GM19328 (cell line): ENCODE results near the gene DDX54.
"Not testable (repeated sequence)": the region's sequence is repeated elsewhere in the genome, so short reads cannot be mapped to it uniquely, and the experiment has no call there.

Experiments
- ATAC-seq: cut with Tn5 transposase; IDR thresholded peaks from one replicate; pipeline ENCODE4 v1.9.1; 2021; ENCODE audit warnings: mild to moderate bottlenecking, moderate library complexity; ENCODE audit not compliant: unreplicated experiment

The DDX54 gene

DNA sequence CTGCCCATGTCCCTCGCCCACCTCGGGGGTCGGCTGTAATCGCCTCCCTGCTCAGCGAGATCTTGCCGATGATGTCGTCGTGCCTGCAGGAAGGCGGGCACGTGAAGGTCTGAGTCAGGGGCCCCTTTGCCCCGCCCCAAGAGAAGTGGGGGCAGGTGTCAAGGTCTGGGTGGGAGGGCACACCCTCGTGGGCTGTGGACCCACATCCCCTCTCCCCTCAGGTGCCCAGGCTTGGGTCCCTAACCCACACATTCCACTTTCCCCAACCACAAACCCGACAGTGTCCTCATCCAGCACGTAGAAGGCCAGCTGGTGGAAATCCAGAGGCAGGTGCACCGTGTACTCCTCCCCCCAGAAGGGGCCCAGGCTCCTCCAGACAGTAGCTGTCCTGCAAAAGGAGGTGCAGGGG, 57.5 kb downstream of the DDX54 start:
- no peak for ATAC-seq

DNA sequence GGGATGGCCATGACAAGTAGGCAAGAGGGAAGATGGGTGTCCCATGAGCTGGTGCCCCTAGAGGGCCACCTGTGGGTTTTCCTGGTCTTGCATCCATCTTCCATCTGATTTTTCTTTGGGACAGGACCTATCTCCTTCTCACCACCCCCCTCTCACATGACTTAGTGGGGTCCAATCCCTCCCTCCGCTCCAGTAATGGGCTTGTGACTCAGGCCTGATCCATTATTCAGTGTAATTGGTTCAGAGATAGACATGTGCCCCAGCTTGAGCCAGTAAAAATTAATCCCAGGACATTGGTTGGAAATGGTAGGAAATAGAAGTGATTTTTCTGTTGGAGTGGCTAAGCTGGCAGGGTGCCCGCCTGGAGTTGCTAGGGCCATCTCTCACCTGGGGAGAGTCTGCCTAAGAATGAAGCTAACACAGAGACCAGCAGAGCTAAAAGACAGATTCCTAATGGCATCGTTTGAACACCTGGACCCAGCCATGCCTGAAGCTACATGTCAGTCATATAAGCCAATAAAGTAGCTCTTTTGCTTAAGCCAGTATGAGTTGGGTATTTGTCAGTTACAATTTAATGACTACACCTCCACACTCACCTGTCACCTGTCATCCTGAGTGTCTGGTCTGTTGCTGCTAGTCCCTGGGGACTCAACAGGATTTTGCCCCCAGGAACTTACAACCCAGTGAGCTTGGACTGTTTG, 64.5 kb downstream of the DDX54 start:
- ATAC-seq, result no peak

DNA sequence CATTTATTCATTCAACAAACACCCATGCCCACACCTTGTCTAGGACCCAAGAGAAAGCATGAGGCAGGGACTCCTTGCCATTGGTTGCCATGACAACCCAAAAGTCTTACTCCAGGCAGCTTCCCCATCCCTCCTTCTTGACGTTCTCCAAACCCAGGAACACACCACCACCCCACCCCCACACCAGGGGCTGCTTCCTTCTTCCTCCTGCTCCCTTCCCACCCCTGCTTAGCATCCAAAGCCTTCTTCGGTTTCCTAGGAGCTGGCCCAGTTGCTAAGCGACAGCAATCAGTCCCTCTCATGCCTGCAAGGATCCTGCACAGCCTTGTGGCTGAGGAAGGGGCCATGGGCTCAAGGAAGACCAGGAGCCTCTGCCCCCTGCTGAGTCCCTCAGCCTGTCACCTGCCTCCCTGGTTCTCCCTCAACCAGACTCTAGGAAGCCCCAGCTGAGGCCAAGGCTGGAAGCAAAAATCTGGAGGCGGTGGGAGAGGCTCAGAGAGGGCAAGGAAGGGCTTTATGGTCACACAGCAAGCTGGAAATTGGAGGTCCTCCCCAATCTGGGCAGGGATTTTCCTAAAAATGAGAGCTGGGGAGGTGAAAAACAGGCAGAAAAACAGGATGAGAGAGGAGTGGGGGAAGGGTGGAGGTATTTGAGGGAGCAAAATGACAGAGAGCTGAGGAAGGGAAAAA, 65.2 kb downstream of the DDX54 start:
- no peak for ATAC-seq

DNA sequence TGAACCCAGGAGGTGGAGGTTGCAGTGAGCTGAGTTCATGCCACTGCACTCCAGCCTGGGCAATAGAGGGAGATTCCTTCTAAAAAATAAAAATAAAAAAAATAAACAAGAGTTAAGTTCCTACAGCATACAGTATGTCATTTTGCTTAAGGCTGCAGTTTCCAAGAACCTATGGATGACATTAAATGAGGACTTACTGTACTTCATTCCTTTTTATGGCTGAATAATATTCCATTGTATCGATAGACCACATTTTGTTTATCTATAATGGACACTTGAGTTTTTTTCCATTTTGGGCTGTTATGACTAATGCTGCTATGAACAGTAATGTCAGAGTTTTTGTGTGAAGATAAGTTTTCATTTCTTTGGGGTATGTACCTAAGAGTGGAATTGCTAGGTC, 67.1 kb downstream of the DDX54 start:
- ATAC-seq, result no peak

DNA sequence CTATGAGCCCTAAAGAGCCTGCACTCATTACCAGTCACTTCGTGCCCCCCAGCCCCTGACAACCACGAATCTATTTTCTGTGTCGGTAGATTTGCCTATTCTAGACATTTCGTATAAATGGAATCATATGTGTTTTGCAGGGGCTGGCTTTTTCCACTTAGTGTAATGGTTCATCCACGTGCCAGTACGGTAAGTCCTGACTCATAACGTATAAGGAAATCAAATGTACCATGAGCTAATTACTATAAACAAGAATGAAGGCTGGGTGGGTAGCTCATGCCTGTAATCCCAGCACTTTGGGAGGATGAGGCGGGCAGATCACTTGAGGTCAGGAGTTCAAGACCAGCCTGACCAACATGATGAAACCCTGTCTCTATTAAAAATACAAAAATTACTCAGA, 67.6 kb downstream of the DDX54 start:
- ATAC-seq, result not testable (repeated sequence)

DNA sequence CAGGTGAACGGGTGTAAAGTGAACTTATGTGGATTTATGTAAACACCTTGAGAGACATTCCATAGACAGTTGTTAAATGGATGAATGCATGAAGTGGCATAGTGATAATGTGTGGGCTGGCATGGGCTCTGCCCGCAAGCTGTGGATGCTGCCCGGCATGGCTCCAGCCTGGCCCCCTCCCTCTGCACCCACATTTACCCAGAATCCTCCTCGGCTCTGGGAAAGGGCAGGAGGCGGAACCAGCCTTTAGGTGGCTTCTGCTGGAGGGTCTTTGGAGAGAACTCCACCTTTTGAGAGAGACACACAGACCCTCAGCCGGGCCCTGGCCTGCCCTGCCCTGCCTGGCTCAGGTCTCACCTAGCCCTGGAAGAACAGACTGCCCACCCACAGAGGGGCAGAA, 68.4 kb downstream of the DDX54 start:
- ATAC-seq, result no peak

DNA sequence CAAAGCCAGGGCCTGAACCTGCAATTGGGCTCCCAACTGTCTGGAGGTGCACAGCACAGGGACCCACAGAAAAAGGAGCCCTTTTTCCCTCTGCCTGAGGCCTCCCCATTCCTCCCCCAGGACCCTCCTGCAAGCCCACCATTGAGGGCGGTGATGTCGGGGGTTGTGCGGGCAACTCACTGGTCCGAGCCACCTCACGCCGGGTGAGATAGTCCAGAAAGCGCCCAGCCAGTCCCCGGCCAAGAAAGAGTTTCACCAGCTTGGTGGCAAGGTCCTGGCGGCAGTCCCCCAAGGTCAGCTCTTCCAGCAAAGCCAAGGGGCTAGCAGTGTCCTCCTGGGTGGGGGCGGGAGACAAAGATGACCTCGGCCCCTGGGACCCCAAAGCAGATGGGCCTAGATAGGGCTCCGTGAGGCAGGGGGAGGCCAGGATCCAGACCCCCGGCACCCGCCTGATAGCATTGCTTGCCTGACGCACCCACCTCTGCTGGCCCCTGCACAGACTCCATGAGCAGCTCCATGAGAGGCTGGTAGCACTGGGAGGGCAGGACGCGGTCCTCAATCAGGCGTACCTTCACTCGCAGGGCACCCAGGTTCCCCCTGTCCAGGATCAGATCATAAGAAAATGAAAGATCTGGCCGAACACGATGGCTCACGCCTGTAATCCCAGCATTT, 69.7 kb downstream of the DDX54 start:
- ATAC-seq, result no peak

DNA sequence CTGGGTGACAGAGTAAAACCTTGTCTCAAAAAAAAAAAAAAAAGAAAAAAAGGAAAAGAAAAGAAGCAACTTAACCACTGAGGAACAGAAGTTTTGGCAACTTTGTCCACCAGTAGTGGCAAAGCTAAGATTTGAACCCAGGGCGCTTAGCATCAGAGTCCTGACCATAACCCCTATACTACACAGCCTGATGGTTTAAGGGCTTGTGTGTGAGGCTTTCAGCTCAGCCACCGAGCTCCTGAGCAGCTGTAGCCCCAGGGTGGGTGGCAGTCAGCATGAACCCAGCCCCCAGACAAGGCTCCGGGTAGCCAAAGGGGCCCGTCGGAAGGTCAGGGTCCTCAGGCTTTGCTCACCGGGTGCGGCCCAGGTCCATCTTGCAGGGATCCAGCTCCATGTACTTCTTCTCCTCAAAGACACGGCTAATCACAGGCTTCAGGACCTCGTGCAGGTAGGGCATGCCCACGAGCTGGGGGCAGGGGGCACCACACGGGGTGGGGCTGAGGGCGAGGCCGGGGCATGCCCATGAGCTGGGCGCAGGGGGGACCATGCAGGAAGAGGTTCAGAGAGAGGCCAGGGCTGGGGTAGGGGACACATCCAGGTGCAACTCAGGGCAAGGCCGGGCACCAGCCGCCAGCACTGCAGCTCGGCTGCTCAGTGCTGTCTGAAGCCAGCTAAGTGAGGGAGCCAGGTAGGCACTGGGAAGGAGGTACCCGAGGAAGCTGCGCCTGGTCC, 70.7 kb downstream of the DDX54 start:
- no peak for ATAC-seq

DNA sequence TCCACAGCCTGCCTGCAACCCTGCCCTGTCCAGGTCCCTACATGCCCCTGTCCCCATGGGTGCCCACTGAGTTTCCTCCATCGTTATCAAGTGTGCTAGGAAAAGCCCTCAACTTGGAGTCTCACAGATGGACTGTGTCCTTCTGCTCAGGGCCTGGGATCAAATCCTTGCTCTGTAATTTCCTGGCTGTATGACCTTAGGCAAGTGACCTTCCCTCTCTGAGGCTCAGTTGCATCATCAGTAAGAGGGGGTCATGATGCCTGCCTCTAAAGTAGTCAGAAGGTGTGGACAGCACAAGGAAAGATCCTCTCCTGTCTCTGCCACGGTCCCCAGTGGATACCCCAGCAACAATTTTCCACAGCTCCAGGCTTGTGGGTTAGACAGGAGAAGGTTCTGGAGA, 71.9 kb downstream of the DDX54 start:
- no peak for ATAC-seq

DNA sequence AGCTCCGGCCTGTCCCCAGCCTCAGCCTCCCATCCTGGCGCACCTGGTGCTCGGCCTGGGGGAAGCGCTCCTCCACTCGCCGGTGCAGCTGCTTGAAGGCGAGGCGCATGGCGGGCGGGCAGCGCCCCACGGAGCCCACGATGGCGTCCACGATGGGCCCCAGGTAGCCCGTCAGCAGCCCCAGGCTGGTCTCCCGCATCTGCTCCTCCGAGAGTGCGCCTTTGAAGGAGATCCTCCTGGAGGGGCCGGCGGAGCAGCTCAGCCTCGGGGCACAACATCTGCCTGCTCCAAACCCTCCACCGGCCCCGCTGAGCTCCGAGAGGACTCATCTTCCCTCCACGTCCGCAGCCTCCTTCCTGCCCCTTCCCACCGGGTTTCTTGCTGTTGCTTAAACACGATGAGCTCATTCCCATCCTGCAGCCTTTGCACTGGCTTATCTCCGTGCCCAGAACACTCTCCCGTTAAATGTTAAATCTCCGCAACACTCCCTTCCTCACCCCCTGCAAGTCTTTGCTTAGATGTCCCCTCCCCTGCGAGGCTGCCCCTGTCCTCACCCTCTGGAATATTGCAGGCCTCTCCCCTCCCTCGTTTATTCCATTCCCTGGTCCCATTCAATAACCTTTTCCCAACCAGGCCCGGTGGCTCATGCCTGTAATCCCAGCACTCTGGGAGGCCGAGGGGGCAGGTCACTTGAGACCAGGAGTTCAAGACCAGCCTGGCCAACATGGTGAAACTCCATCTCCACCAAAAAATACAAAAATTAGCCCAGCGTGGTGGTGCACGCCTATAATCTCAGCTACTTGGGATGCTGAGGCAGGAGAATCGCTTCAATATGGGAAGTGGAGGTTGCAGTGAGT, 73.0 kb downstream of the DDX54 start:
- ATAC-seq, result no peak

DNA sequence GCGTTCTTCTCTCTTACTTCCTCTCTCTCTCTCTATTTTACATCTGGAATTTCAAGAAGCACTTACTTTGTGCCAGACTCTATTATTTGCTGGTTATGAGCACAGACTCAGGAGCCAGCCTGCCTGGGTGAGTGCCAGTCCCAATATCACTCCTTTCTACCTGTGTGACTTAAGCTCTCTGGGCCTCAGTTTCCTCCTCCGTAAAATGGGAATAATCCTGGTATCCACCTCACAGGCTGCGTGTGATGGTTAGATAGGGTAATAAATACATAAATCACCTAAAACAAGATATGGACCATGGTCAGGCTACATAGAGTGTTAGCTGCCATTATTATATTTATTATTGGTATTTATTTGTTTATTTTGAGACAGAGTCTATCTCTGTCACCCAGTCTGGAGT, 74.0 kb downstream of the DDX54 start:
- no peak for ATAC-seq

DNA sequence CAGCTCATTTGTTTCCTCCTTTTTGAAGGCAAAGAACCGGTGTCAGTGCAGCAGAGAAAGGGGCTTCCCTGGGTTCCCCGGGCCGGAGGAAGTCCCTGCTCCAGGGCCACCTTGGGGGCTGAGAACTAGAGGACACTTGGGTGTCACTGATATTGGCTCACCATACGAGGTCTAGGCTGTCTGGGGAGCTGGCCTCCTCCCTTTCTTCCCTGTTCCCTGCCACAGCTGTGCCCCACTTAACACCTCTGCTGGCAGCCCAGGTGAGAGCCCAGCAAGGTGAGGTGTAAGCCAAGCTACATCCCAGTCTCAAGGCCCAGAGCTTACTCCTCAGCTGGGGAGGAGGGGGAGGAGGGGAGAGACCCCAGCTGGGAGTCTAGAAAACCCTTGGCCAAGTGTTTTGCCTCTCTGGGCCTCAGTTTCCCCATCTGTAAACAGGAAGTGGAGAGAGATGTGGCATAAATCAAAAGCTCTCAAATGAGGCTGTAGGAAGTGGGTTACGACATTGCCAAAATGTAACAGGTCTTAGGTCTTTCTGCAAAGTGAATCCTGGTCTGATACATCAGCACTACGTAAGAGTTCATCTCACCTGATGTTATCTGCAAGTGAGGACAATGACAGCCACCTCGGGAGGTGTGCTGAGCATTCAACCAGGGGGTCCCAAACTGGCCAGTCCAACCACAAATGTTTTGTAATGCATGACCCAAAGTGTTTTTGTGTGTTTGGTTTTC, 75.2 kb downstream of the DDX54 start:
- ATAC-seq, result no peak

DNA sequence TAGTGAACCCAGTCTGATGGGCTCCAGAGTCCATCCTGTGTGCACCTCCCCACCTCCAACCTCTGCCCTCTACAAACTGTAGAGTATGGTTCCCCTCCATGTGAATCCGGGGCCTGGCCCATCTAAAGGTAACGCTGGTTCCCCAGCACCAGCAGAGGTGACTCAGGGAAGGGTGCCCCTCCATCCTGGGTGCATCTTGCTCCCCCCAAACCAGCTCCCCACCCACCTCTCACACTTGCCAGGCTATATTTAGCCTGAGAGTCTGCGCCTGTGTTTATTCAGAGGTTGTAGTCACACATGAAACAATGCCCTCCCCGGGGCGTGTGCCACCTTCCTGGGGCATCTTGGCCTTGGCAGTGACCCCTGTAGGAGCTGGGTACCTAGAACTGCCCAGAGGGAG, 75.9 kb downstream of the DDX54 start:
- no peak for ATAC-seq

DNA sequence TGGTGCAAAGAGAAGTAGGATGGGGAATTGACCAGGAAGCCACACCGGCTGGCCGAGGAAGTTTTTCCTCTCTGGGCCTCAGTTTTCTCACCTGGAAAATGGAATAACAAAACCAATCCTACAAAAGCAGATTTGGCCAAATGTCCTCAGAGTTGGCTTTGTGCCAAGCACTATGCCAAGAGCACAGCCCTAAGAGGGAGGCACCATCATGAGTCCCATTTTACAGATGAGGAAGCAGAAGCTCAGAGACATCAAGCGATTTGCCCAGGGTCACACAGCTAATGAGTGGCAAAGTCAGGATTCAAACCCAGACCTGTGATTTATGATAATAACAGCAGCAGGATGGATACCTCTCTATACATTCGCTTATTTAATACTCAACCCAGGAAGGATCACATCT, 77.0 kb downstream of the DDX54 start:
- no peak for ATAC-seq
